OCI-LY3 (cell line): ENCODE data around the gene TMEM114.
A peak's percentile ranks its signal among the peaks of the same experiment; 100 is the strongest.

ENCODE experiments used
- H2AFZ ChIP-seq: fragments of 200-600, 300-600 bp; shearing (Covaris generic); 2 replicates; pipeline ENCODE4 v1.6.0; 2014; ENCODE audit warnings: antibody characterized with exemption, low read depth, low read length
- H3K27ac ChIP-seq: fragments of 200-600, 300-600 bp; sonication (generic); 2 replicates; pipeline ENCODE4 v1.5.1; 2014; ENCODE audit warnings: mild to moderate bottlenecking, low read length, moderate library complexity, mixed read lengths
- H3K27me3 ChIP-seq: fragments of 200-600, 300-600 bp; sonication (generic); 2 replicates; pipeline ENCODE4 v1.6.1; 2014; ENCODE audit warnings: low read depth, low read length, mixed read lengths
- H3K36me3 ChIP-seq: fragments of 200-600, 300-600 bp; sonication (generic); replicated peaks from 2 replicates; pipeline ENCODE3; 2014; ENCODE audit warnings: low read depth, low read length, mixed read lengths
- H3K4me1 ChIP-seq: fragments of 300-600, 200-600 bp; sonication (generic); 2 replicates; pipeline ENCODE4 v1.6.1; 2014; ENCODE audit warnings: low read length, mixed read lengths
- H3K4me2 ChIP-seq: fragments of 200-600, 300-600 bp; sonication (generic); 2 replicates; pipeline ENCODE4 v1.6.1; 2014; ENCODE audit warnings: low read length, mixed read lengths
- H3K4me3 ChIP-seq: fragments of 300-600, 200-600 bp; sonication (generic); 2 replicates; pipeline ENCODE4 v1.5.1; 2014; ENCODE audit warnings: antibody characterized with exemption, mild to moderate bottlenecking, low read length, moderate library complexity
- H3K79me2 ChIP-seq: fragments of 300-600, 200-600 bp; shearing (Covaris generic); 2 replicates; pipeline ENCODE4 v1.6.1; 2014; ENCODE audit warnings: mild to moderate bottlenecking, low read length, mixed read lengths
- H3K9ac ChIP-seq: fragments of 300-600, 200-600 bp; shearing (Covaris generic); 2 replicates; pipeline ENCODE4 v1.6.0; 2014; ENCODE audit warnings: mild to moderate bottlenecking, low read length, moderate library complexity
- H3K9me3 ChIP-seq: fragments of 200-600, 300-600 bp; shearing (Covaris generic); 2 replicates; pipeline ENCODE4 v1.6.1; 2014; ENCODE audit warnings: low read length, mixed read lengths; ENCODE audit not compliant: insufficient read depth
- H4K20me1 ChIP-seq: fragments of 200-600, 300-600 bp; sonication (generic); 2 replicates; pipeline ENCODE4 v1.6.1; 2016; ENCODE audit warnings: low read length, mixed read lengths; ENCODE audit not compliant: insufficient read depth
- CTCF ChIP-seq: fragments of 200-600, 300-600 bp; sonication (generic); IDR thresholded peaks from 2 replicates; pipeline ENCODE4 v1.5.1; 2014; ENCODE audit warnings: antibody characterized with exemption, low read length, low read depth
- EZH2phosphoT487 ChIP-seq: fragments of 200-600 bp; shearing (Covaris generic); IDR thresholded peaks from 2 replicates; pipeline ENCODE4 v1.6.1; 2018; ENCODE audit warnings: antibody characterized with exemption, mixed run types, low read depth

TMEM114 gene

GRCh38 chr16:8581831-8582580 is 8.3 kb downstream of the TMEM114 start:
- Histone ChIP-seq H3K4me3 (no peak overlapping the region), H3K9me3 (no peaks in the 10 kb centered on the region), H3K27ac (no peak overlapping the region), H3K27me3 (0 out of 2 replicates have a peak, but pooled peaks cover 2% of the 10 kb centered on the region), H3K36me3 (no peaks in the 10 kb centered on the region), H3K9ac (no peak overlapping the region), H3K4me2 (0 out of 2 replicates have a peak overlapping the region, but pooled peaks have one; percentile 9), H2AFZ (peak overlapping the region; percentile 60; the same call in 1 of the 2 replicates), H3K4me1 (peaks cover 5% of the 10 kb centered on the region), H4K20me1 (no peaks in the 10 kb centered on the region), H3K79me2 (no peaks in the 10 kb centered on the region)
- TF ChIP-seq CTCF = no peak
- no peak for TF ChIP-seq EZH2phosphoT487

- no peaks in the 10 kb centered on the region for H3K36me3 ChIP-seq
- H3K9me3 ChIP-seq = no peaks in the 10 kb centered on the region
- H3K27me3 ChIP-seq = peaks cover 13% of the 10 kb centered on the region; the same call in 1 of the 2 replicates
- no peak overlapping the region for H3K4me3 ChIP-seq
- H3K4me2 ChIP-seq = no peak overlapping the region
- H3K9ac ChIP-seq = no peak overlapping the region
- no peaks in the 10 kb centered on the region for H3K79me2 ChIP-seq
- H2AFZ ChIP-seq = no peak overlapping the region
- H3K4me1 ChIP-seq = peaks cover 5% of the 10 kb centered on the region
- TF ChIP-seq CTCF = no peak
- no peak for TF ChIP-seq EZH2phosphoT487
- H3K27ac ChIP-seq = no peak overlapping the region
- no peaks in the 10 kb centered on the region for H4K20me1 ChIP-seq
Observed at GRCh38 chr16:8579559-8579958, 10.8 kb downstream of the TMEM114 start.

- Histone ChIP-seq H2AFZ (no peak overlapping the region), H3K36me3 (no peaks in the 10 kb centered on the region)
Observed at GRCh38 chr16:8577678-8578304, 12.5 kb downstream of the TMEM114 start.

More at GRCh38 chr16:8577678-8578304, 12.5 kb downstream of the TMEM114 start:
- Histone ChIP-seq H3K4me3 (no peak overlapping the region), H3K9ac (no peak overlapping the region), H3K9me3 (no peaks in the 10 kb centered on the region), H3K27me3 (peaks cover 13% of the 10 kb centered on the region; the same call in 1 of the 2 replicates), H3K79me2 (no peaks in the 10 kb centered on the region), H3K4me1 (peaks cover 5% of the 10 kb centered on the region), H3K27ac (no peak overlapping the region), H3K4me2 (no peak overlapping the region), H4K20me1 (no peaks in the 10 kb centered on the region)
- TF ChIP-seq CTCF (no peak), EZH2phosphoT487 (no peak)
